K562 (cell line): Measurements from ENCODE around the gene AP1M1. TPM values are rescaled to one million over a fixed set of nuclear protein-coding genes. Genes with fewer than 3 reads are reported as not detected.

Experiments used
- CEBPZ ChIP-seq: fragments of 150-350 bp; IDR thresholded peaks from 2 replicates; pipeline ENCODE4 v1.6.1; 2014; ENCODE audit warnings: low read depth, mild to moderate bottlenecking, low read length, borderline replicate concordance
- FOXO4 ChIP-seq: fragments of 450-650 bp; formaldehyde crosslinking; IDR thresholded peaks from 2 replicates; pipeline ENCODE4 v1.4.0; 2020; ENCODE audit warnings: mild to moderate bottlenecking, moderate library complexity
- KLF10 ChIP-seq: fragments of 250-450 bp; sonication (Bioruptor Pico); IDR thresholded peaks from 2 replicates; pipeline ENCODE4 v1.6.1; 2021; ENCODE audit warnings: matching md5 sums
- NKRF ChIP-seq: fragments of 450-650 bp; IDR thresholded peaks from 2 replicates; pipeline ENCODE4 v1.6.1; 2016; ENCODE audit warnings: borderline replicate concordance
- PHTF2 ChIP-seq: fragments of 250-450 bp; sonication (Bioruptor Pico); IDR thresholded peaks from 2 replicates; pipeline ENCODE4 v1.5.0; 2021; ENCODE audit warnings: mild to moderate bottlenecking
- RBM17 ChIP-seq: fragments of 200-400 bp; formaldehyde crosslinking; IDR thresholded peaks from 2 replicates; pipeline ENCODE4 v1.6.1; 2017; ENCODE audit warnings: low read depth, mild to moderate bottlenecking, low read length, borderline replicate concordance
- RBM25 ChIP-seq: fragments of 200-400 bp; formaldehyde crosslinking; IDR thresholded peaks from 2 replicates; pipeline ENCODE4 v1.6.1; 2018; ENCODE audit warnings: low read length, low read depth, moderate library complexity; ENCODE audit not compliant: severe bottlenecking
- SRF ChIP-seq, 2 experiments: fragments of 250-450, 450-650 bp in 1 of 2; sonication (Bioruptor Pico) in 1 of 2; sonication (generic) in 1 of 2; formaldehyde crosslinking; IDR thresholded peaks; 2 replicates each; pipeline versions ENCODE4 v1.5.0 to v1.5.1; 2020 to 2022; ENCODE audit warnings: mild to moderate bottlenecking in 1 of 2, missing genetic modification reagents in 1 of 2
- TFAM ChIP-seq: fragments of 250-450 bp; sonication (Bioruptor Pico); conservative IDR thresholded peaks from 2 replicates; pipeline ENCODE4 v1.5.0; 2021; ENCODE audit warnings: mild to moderate bottlenecking, moderate library complexity
- TRIM24 ChIP-seq, 2 experiments: fragments of 450-650 bp; IDR thresholded peaks; 2 replicates each; pipeline ENCODE4 v1.6.1; 2016
- TSHZ1 ChIP-seq: fragments of 250-450 bp; sonication (Bioruptor Pico); IDR thresholded peaks from 2 replicates; pipeline ENCODE4 v1.4.0; 2020; ENCODE audit warnings: mild to moderate bottlenecking, moderate library complexity
- USF2 ChIP-seq: sonication (generic); formaldehyde crosslinking; IDR thresholded peaks from 2 replicates; pipeline ENCODE4 v1.5.0; 2020; ENCODE audit warnings: missing genetic modification reagents
- ZFP30 ChIP-seq: fragments of 250-450 bp; sonication (Bioruptor Pico); IDR thresholded peaks from 2 replicates; pipeline ENCODE4 v1.8.0; 2022; ENCODE audit warnings: moderate library complexity, mild to moderate bottlenecking, inconsistent platforms, borderline replicate concordance
- ZNF146 ChIP-seq: IDR thresholded peaks from one replicate; pipeline ENCODE4 v1.6.1; 2018; ENCODE audit warnings: missing compliant biosample characterization; ENCODE audit not compliant: unreplicated experiment
- ZNF668 ChIP-seq: fragments of 250-450 bp; sonication (Bioruptor Pico); IDR thresholded peaks from 2 replicates; pipeline ENCODE4 v1.8.0; 2022; ENCODE audit warnings: mild to moderate bottlenecking, inconsistent platforms
- polyA plus RNA-seq, 8 experiments: library from polyadenylated mRNA; depleted of rRNA in 4 of 8; stranded (reverse) in 5 of 8; unstranded in 3 of 8; fragments of >200 nt; fragmentation: Nextera tagmentation in 2 of 8; fragmentation: Illumina TruSeq in 1 of 8; extraction: Ambion mirVana in 2 of 8; extraction: Trizol in 1 of 8; gene quantifications; 2 replicates each; pipeline versions ENCODE4 v1.2.1 to v1.2.3, GENCODE V29; 2011 to 2014; ENCODE audit warnings: inconsistent platforms in 1 of 8, missing spikeins in 1 of 8
- total RNA-seq, 7 experiments: library from RNA; depleted of rRNA in 6 of 7; stranded (reverse); fragments of >200 nt in 6 of 7; fragmentation: Illumina TruSeq in 2 of 7; extraction: Trizol in 2 of 7; gene quantifications; 2 replicates each; pipeline versions ENCODE4 v1.2.1 to v1.2.3, GENCODE V29; 2011 to 2021; ENCODE audit warnings: low replicate concordance in 1 of 7
- TF ChIP-seq, protein P1 (sequence below): fragments of 450-650 bp; formaldehyde crosslinking; IDR thresholded peaks from 2 replicates; pipeline ENCODE4 v1.4.0; 2020; ENCODE audit warnings: mild to moderate bottlenecking

AP1M1 gene
- total and polyA plus RNA-seq, 9 of the 15 experiments (the other 6 are each of a cell fraction or from before 2014, with no cell fraction given) = 0.87 to 56.2 (median 29.1) TPM

GRCh38 chr19:16288544-16288943 lies 90.8 kb downstream of the AP1M1 start (continued):
- no peak for TF ChIP-seq NKRF
- no peak for TF ChIP-seq ZNF668
- TF ChIP-seq KLF10 (CRISPR knock-in tag) = no peak
- TF ChIP-seq, protein P1, sequence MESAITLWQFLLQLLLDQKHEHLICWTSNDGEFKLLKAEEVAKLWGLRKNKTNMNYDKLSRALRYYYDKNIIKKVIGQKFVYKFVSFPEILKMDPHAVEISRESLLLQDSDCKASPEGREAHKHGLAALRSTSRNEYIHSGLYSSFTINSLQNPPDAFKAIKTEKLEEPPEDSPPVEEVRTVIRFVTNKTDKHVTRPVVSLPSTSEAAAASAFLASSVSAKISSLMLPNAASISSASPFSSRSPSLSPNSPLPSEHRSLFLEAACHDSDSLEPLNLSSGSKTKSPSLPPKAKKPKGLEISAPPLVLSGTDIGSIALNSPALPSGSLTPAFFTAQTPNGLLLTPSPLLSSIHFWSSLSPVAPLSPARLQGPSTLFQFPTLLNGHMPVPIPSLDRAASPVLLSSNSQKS (CRISPR knock-in tag) = no peak
- TF ChIP-seq TFAM (CRISPR knock-in tag) = no peak
- TF ChIP-seq RBM17 = no peak
- no peak for TF ChIP-seq PHTF2 (CRISPR knock-in tag)
- 0 out of 4 replicates have a peak, but pooled peaks of 1 of the 2 experiments have one; percentile 28 for TF ChIP-seq TRIM24 (IDR thresholded peaks at IDR 0.05)
- TF ChIP-seq ZFP30 (CRISPR knock-in tag) = no peak
- no peak for TF ChIP-seq FOXO4
- no peak for TF ChIP-seq CEBPZ
- TF ChIP-seq TSHZ1 (CRISPR knock-in tag) = no peak
- TF ChIP-seq SRF (CRISPR knock-in tag; IDR thresholded peaks at IDR 0.05) = no peak
- TF ChIP-seq ZNF146 = peak; percentile 99
- no peak for TF ChIP-seq USF2 (CRISPR knock-in tag)
- peak; percentile 82 for TF ChIP-seq RBM25
